Endodermal cell (in vitro differentiated cells): ENCODE results near the gene MMP10. TPM values are rescaled to one million over a fixed set of nuclear protein-coding genes. Genes with fewer than 3 reads are reported as not detected.
A peak's percentile ranks its signal among the peaks of the same experiment; 100 is the strongest.

Experiments
- DNase-seq: peaks from one replicate; pipeline ENCODE4 v3.0.0-alpha.2; 2017
- H3K27ac ChIP-seq: 2 replicates; pipeline ENCODE4 v1.5.1; 2013; ENCODE audit warnings: mild to moderate bottlenecking, low read depth, low read length, moderate library complexity
- H3K27me3 ChIP-seq: 2 replicates; pipeline ENCODE4 v1.6.1; 2013; ENCODE audit warnings: mild to moderate bottlenecking, low read length, moderate library complexity; ENCODE audit not compliant: insufficient read depth, control insufficient read depth, poor library complexity, severe bottlenecking
- H3K36me3 ChIP-seq: 2 replicates; pipeline ENCODE4 v1.7.0; 2013; ENCODE audit warnings: mild to moderate bottlenecking, low read length, moderate library complexity; ENCODE audit not compliant: control insufficient read depth, insufficient read depth
- H3K4me1 ChIP-seq: one replicate; pipeline ENCODE4 v1.7.0; 2013; ENCODE audit warnings: low read length; ENCODE audit not compliant: control insufficient read depth, insufficient read depth
- H3K4me3 ChIP-seq: 2 replicates; pipeline ENCODE4 v1.5.1; 2013; ENCODE audit warnings: mild to moderate bottlenecking, low read length, moderate library complexity
- H3K9ac ChIP-seq: 2 replicates; pipeline ENCODE4 v1.6.1; 2013; ENCODE audit warnings: mild to moderate bottlenecking, low read length, moderate library complexity; ENCODE audit not compliant: poor library complexity, severe bottlenecking; ENCODE audit errors: extremely low read depth
- H3K9me3 ChIP-seq: 2 replicates; pipeline ENCODE4 v1.6.1; 2013; ENCODE audit warnings: mild to moderate bottlenecking, low read length, moderate library complexity; ENCODE audit not compliant: control insufficient read depth
- H3K27ac Mint-ChIP-seq: 2 replicates; pipeline ENCODE4 v1.8.0; 2020; ENCODE audit warnings: mixed read lengths
- H3K27me3 Mint-ChIP-seq: 2 replicates; pipeline ENCODE4 v1.8.0; 2021; ENCODE audit warnings: mild to moderate bottlenecking, mixed read lengths; ENCODE audit not compliant: insufficient read depth
- H3K36me3 Mint-ChIP-seq: 2 replicates; pipeline ENCODE4 v1.8.0; 2020; ENCODE audit warnings: low read depth, mixed read lengths
- H3K4me1 Mint-ChIP-seq: 2 replicates; pipeline ENCODE4 v1.8.0; 2020; ENCODE audit warnings: mixed read lengths
- H3K4me3 Mint-ChIP-seq: 2 replicates; pipeline ENCODE4 v1.8.0; 2020; ENCODE audit warnings: mild to moderate bottlenecking, moderate library complexity, mixed read lengths
- H3K9me3 Mint-ChIP-seq: 2 replicates; pipeline ENCODE4 v1.8.0; 2020; ENCODE audit warnings: mild to moderate bottlenecking, mixed read lengths
- WGBS, 2 experiments: methylation state at CpG; one replicate each; pipeline versions ENCODE4 v1.1.5 to v1.1.7; 2013; ENCODE audit warnings: missing lambda C conversion rate in 2 of 2, mixed read lengths in 1 of 2; ENCODE audit not compliant: insufficient coverage in 1 of 2, insufficient read length in 1 of 2; 5-methylcytosine and 5-hydroxymethylcytosine counted together
- total RNA-seq, 2 donors: library from RNA; stranded (reverse); fragmentation: NEBNext Ultra II Directional in 1 of 2; extraction: Animal tissue kit (Norgen Biotek cat#: 25700) in 1 of 2; gene quantifications; 2 replicates in 1 of 2; 3 replicates in 1 of 2; pipeline ENCODE4 v1.2.1, GENCODE V29; 2021
- TF ChIP-seq, protein P1 (sequence below): fragments of 200-600 bp; sonication (generic); conservative IDR thresholded peaks from 2 replicates; pipeline ENCODE4 v1.5.0; 2021; ENCODE audit warnings: antibody characterized with exemption, mild to moderate bottlenecking

The MMP10 gene
- total RNA-seq, 2 donors from 2014 or later, result not detected

DNA sequence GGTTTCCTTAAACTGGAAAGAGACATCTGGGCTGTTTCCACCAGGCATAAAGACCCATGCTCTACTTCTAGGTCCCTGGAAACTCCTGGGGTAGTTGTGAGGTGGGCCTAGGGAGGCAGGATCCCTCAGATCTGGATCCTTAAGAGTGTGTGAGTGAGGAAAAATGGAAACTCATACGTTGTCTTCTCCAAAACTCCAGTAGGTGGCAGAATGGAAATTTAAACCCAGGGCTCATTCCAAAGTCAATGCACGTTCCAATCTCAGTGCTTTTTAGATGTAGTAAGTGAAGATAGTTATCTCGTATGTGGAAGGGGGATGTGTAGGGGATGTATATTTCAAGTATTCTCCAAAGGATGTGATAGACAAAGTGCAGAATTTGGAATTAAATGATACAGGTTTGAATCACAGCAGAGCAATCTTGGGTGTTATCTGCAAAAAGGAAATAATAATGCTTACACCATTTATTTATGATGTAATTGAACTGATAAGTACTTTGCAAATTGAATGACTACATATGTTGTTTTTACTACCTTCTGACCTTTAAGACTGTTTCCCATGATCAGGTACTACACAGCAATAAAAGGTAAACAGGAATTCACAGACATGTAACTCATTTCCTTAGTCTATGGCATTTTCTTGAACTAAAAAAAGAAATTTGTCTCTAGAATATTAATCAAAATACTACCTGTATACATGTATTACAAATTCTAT is 30.7 kb upstream of the MMP10 start:
- Mint-ChIP-seq H3K4me3 (no peak overlapping the region), H3K36me3 (no peaks in the 10 kb centered on the region), H3K9me3 (peaks cover 2% of the 10 kb centered on the region), H3K27ac (no peak overlapping the region), H3K4me1 (peaks cover 5% of the 10 kb centered on the region), H3K27me3 (no peaks in the 10 kb centered on the region)
- Histone ChIP-seq H3K27me3 (no peaks in the 10 kb centered on the region), H3K36me3 (no peaks in the 10 kb centered on the region), H3K9ac (no peak overlapping the region), H3K4me1 (no peaks in the 10 kb centered on the region), H3K4me3 (no peak overlapping the region), H3K27ac (no peak overlapping the region), H3K9me3 (no peaks in the 10 kb centered on the region)
- TF ChIP-seq, protein P1, sequence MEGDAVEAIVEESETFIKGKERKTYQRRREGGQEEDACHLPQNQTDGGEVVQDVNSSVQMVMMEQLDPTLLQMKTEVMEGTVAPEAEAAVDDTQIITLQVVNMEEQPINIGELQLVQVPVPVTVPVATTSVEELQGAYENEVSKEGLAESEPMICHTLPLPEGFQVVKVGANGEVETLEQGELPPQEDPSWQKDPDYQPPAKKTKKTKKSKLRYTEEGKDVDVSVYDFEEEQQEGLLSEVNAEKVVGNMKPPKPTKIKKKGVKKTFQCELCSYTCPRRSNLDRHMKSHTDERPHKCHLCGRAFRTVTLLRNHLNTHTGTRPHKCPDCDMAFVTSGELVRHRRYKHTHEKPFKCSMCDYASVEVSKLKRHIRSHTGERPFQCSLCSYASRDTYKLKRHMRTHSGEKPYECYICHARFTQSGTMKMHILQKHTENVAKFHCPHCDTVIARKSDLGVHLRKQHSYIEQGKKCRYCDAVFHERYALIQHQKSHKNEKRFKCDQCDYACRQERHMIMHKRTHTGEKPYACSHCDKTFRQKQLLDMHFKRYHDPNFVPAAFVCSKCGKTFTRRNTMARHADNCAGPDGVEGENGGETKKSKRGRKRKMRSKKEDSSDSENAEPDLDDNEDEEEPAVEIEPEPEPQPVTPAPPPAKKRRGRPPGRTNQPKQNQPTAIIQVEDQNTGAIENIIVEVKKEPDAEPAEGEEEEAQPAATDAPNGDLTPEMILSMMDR, result peak; percentile 72
- WGBS, 2 experiments, result 47% methylated on average over 3 of the region's 3 CpGs
- DNase-seq, result no peak

DNA sequence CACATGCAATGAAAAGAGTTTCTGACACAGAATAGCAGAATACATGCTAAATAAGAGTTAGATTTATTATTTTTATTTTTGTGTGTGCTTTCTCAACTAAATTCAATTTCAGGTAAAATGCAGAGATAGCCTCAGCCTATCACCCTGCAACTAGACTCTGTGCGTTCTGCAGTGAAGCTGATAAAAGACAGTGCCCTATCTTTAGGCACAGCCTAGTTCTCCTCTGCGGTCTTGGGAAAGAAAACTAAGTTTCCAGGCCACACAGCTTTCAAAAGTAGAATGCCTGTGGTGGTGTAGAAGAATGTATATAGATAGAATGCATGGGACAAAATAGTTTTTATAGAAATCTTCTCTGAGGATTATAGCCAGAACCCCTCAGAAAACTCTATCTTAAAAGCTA is 29.5 kb upstream of the MMP10 start:
- Histone ChIP-seq H3K27me3 (no peaks in the 10 kb centered on the region), H3K27ac (no peak overlapping the region), H3K9ac (no peak overlapping the region), H3K4me3 (no peak overlapping the region), H3K36me3 (no peaks in the 10 kb centered on the region), H3K9me3 (no peaks in the 10 kb centered on the region), H3K4me1 (no peaks in the 10 kb centered on the region)
- Mint-ChIP-seq H3K9me3 (peaks cover 2% of the 10 kb centered on the region), H3K27ac (no peak overlapping the region), H3K4me3 (no peak overlapping the region), H3K36me3 (no peaks in the 10 kb centered on the region), H3K27me3 (no peaks in the 10 kb centered on the region), H3K4me1 (peaks cover 5% of the 10 kb centered on the region)
- DNase-seq, result no peak
- TF ChIP-seq, protein P1, result no peak
- 91 to 95% methylated on average over 2 of the region's 2 CpGs for WGBS, 2 experiments

DNA sequence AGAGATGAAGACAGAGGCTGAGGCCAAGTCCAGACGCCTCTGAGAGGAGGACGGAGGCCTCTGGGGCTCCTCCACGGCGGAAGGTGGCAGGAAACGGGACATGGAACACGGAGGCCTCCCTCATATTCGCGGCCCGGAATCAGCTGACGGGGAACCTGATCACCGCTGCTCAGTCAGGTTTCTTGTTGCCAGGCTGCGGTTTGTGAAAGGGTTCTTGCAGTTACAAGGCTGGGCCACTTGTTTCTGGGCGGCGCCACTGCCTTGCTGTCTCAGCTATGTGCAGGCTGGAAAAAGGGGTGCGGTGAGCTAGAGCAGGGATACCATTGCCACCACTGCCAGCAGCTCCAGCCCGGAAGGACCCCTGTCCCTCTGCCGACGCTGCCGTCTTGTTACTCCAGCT is 27.5 kb upstream of the MMP10 start:
- Histone ChIP-seq H3K27me3 (no peaks in the 10 kb centered on the region), H3K9me3 (no peaks in the 10 kb centered on the region), H3K4me3 (no peak overlapping the region), H3K4me1 (no peaks in the 10 kb centered on the region), H3K9ac (no peak overlapping the region), H3K27ac (no peak overlapping the region), H3K36me3 (no peaks in the 10 kb centered on the region)
- 61 to 81% methylated on average over 13 to 19 of the region's 19 CpGs for WGBS, 2 experiments
- Mint-ChIP-seq H3K27me3 (no peaks in the 10 kb centered on the region), H3K4me1 (peaks cover 5% of the 10 kb centered on the region), H3K4me3 (peak overlapping the region; percentile 42), H3K27ac (no peak overlapping the region), H3K36me3 (no peaks in the 10 kb centered on the region), H3K9me3 (no peaks in the 10 kb centered on the region)
- TF ChIP-seq, protein P1, result peak; percentile 78
- DNase-seq, result peak; percentile 93
